ENCODE data around the gene KRT7.

GRCh38 chr12:52254180-52254964, 21.3 kb downstream of the KRT7 start:
- no peak for TF ChIP-seq CTCF (IDR thresholded peaks at IDR 0.05; ENCODE audit: insufficient read depth, low read length, poor library complexity, severe bottlenecking)
- no peak for TF ChIP-seq EZH2phosphoT487 (conservative IDR thresholded peaks at IDR 0.05; ENCODE audit: low read length)
